H9 (cell line): ENCODE measurements around the gene RPL26. TPM values are rescaled to one million over a fixed set of nuclear protein-coding genes. Genes with fewer than 3 reads are reported as not detected.

Experiments
- DNase-seq: peaks from one replicate; pipeline ENCODE4 v3.0.0-alpha.2; 2017
- H2AFZ ChIP-seq: one replicate; pipeline ENCODE4 v1.6.1; 2013; ENCODE audit warnings: mild to moderate bottlenecking, low read length, control low read depth, moderate library complexity
- H2AK5ac ChIP-seq: 2 replicates; pipeline ENCODE4 v1.6.1; 2013; ENCODE audit warnings: low read length, control low read depth, mixed read lengths; ENCODE audit not compliant: insufficient read length
- H2BK120ac ChIP-seq: one replicate; pipeline ENCODE4 v1.6.1; 2013; ENCODE audit warnings: low read depth, mild to moderate bottlenecking, low read length, control low read depth, inconsistent platforms; ENCODE audit not compliant: poor library complexity, severe bottlenecking
- H2BK12ac ChIP-seq: 2 replicates; pipeline ENCODE4 v1.6.1; 2013; ENCODE audit warnings: low read length, control low read depth, mixed read lengths, low read depth; ENCODE audit not compliant: insufficient read length
- H2BK15ac ChIP-seq: 2 replicates; pipeline ENCODE4 v1.6.1; 2013; ENCODE audit warnings: low read depth, low read length, control low read depth
- H2BK20ac ChIP-seq: one replicate; pipeline ENCODE4 v1.6.1; 2013; ENCODE audit warnings: low read depth, mild to moderate bottlenecking, low read length, control low read depth, inconsistent platforms; ENCODE audit not compliant: poor library complexity, severe bottlenecking
- H2BK5ac ChIP-seq: 2 replicates; pipeline ENCODE4 v1.6.1; 2013; ENCODE audit warnings: low read length, control low read depth, mixed read lengths; ENCODE audit not compliant: insufficient read length
- H3K14ac ChIP-seq: 2 replicates; pipeline ENCODE4 v1.6.1; 2013; ENCODE audit warnings: low read length, control low read depth; ENCODE audit not compliant: insufficient read depth
- H3K18ac ChIP-seq: 2 replicates; pipeline ENCODE4 v1.6.1; 2013; ENCODE audit warnings: low read depth, mild to moderate bottlenecking, mixed read lengths, low read length, control low read depth; ENCODE audit not compliant: insufficient read length
- H3K23ac ChIP-seq: 2 replicates; pipeline ENCODE4 v1.6.1; 2013; ENCODE audit warnings: low read length, control low read depth, mixed read lengths, low read depth; ENCODE audit not compliant: insufficient read length
- H3K23me2 ChIP-seq: 2 replicates; pipeline ENCODE4 v1.6.1; 2013; ENCODE audit warnings: low read depth, mild to moderate bottlenecking, mixed read lengths, low read length, control low read depth; ENCODE audit not compliant: insufficient read length, poor library complexity, severe bottlenecking
- H3K27ac ChIP-seq: 2 replicates; pipeline ENCODE4 v1.5.1; 2013; ENCODE audit warnings: low read length, control low read depth, mixed read lengths, low read depth; ENCODE audit not compliant: insufficient read length
- H3K27me3 ChIP-seq: 2 replicates; pipeline ENCODE4 v1.6.1; 2013; ENCODE audit warnings: low read length, control low read depth, inconsistent platforms; ENCODE audit not compliant: insufficient read depth
- H3K4ac ChIP-seq: 2 replicates; pipeline ENCODE4 v1.6.1; 2013; ENCODE audit warnings: low read depth, mild to moderate bottlenecking, control low read depth, inconsistent platforms, low read length, moderate library complexity
- H3K4me1 ChIP-seq: 2 replicates; pipeline ENCODE4 v1.6.1; 2013; ENCODE audit warnings: low read length, control low read depth, inconsistent platforms; ENCODE audit not compliant: insufficient read depth
- H3K4me2 ChIP-seq: 2 replicates; pipeline ENCODE4 v1.6.1; 2013; ENCODE audit warnings: low read length, control low read depth, mixed read lengths; ENCODE audit not compliant: insufficient read length, insufficient read depth
- H3K56ac ChIP-seq: 2 replicates; pipeline ENCODE4 v1.6.1; 2013; ENCODE audit warnings: low read depth, mild to moderate bottlenecking, mixed read lengths, low read length, control low read depth; ENCODE audit not compliant: insufficient read length
- H3K79me1 ChIP-seq: 2 replicates; pipeline ENCODE4 v1.6.1; 2013; ENCODE audit warnings: low read depth, mild to moderate bottlenecking, moderate library complexity, low read length, control low read depth, inconsistent platforms; ENCODE audit not compliant: insufficient read depth, poor library complexity, severe bottlenecking
- H3K79me2 ChIP-seq: 2 replicates; pipeline ENCODE4 v1.6.1; 2013; ENCODE audit warnings: low read length, control low read depth, inconsistent platforms; ENCODE audit not compliant: insufficient read depth
- H3K9ac ChIP-seq: 2 replicates; pipeline ENCODE4 v1.6.1; 2013; ENCODE audit warnings: low read length, control low read depth, mixed read lengths; ENCODE audit not compliant: insufficient read length; ENCODE audit errors: extremely low read depth
- H3K9me3 ChIP-seq: one replicate; pipeline ENCODE4 v1.6.1; 2013; ENCODE audit warnings: low read depth, low read length, inconsistent platforms; ENCODE audit not compliant: control insufficient read depth
- H3T11ph ChIP-seq: one replicate; pipeline ENCODE4 v1.6.1; 2013; ENCODE audit warnings: mild to moderate bottlenecking, low read length, control low read depth, inconsistent platforms
- H4K20me1 ChIP-seq: one replicate; pipeline ENCODE4 v1.6.1; 2013; ENCODE audit not compliant: control insufficient read depth, insufficient read length, insufficient read depth
- H4K5ac ChIP-seq: 2 replicates; pipeline ENCODE4 v1.6.1; 2013; ENCODE audit warnings: low read depth, mild to moderate bottlenecking, mixed read lengths, low read length, control low read depth; ENCODE audit not compliant: insufficient read length
- H4K8ac ChIP-seq: replicated peaks from 2 replicates; pipeline ENCODE4 v1.6.1; 2013; ENCODE audit warnings: low read length, control low read depth, mixed read lengths, low read depth; ENCODE audit not compliant: insufficient read length
- H4K91ac ChIP-seq: 2 replicates; pipeline ENCODE4 v1.6.1; 2013; ENCODE audit warnings: low read depth, mild to moderate bottlenecking, moderate library complexity, mixed read lengths, low read length, control low read depth; ENCODE audit not compliant: insufficient read length
- H3K27ac Mint-ChIP-seq, 3 experiments: 2 replicates in 2 of 3; 3 replicates in 1 of 3; pipeline ENCODE4 v1.8.0; 2020 to 2021; ENCODE audit warnings: mixed read lengths in 3 of 3, mild to moderate bottlenecking in 1 of 3, moderate library complexity in 1 of 3
- H3K27me3 Mint-ChIP-seq: 2 replicates; pipeline ENCODE4 v1.8.0; 2021; ENCODE audit warnings: low read depth, mild to moderate bottlenecking, moderate library complexity, mixed read lengths
- H3K36me3 Mint-ChIP-seq, 3 experiments: 2 replicates in 2 of 3; 3 replicates in 1 of 3; pipeline ENCODE4 v1.8.0; 2020 to 2021; ENCODE audit warnings: low read depth in 3 of 3, mixed read lengths in 3 of 3; ENCODE audit not compliant: insufficient read depth in 1 of 3
- H3K4me1 Mint-ChIP-seq, 2 experiments: 2 replicates each; pipeline ENCODE4 v1.8.0; 2020; ENCODE audit warnings: mixed read lengths in 2 of 2
- H3K4me3 Mint-ChIP-seq, 2 experiments: 2 replicates in 1 of 2; 3 replicates in 1 of 2; pipeline ENCODE4 v1.8.0; 2020 to 2021; ENCODE audit warnings: mild to moderate bottlenecking in 2 of 2, mixed read lengths in 2 of 2, moderate library complexity in 1 of 2
- H3K9me3 Mint-ChIP-seq, 2 experiments: 2 replicates in 1 of 2; 3 replicates in 1 of 2; pipeline ENCODE4 v1.8.0; 2020; ENCODE audit warnings: mild to moderate bottlenecking in 2 of 2, mixed read lengths in 2 of 2, moderate library complexity in 1 of 2
- CTCF ChIP-seq: fragments of 200-600 bp; sonication (generic); conservative IDR thresholded peaks from 3 replicates; pipeline ENCODE4 v1.8.0; 2021; ENCODE audit warnings: antibody characterized with exemption, mild to moderate bottlenecking
- WGBS: extraction: QIAGEN DNeasy Blood & Tissue Kit; methylation state at CpG from one replicate; pipeline ENCODE4 v1.1.7; 2013; ENCODE audit warnings: missing lambda C conversion rate, low lambda C conversion rate, mixed read lengths; ENCODE audit not compliant: insufficient read length; ENCODE audit errors: extremely low coverage; 5-methylcytosine and 5-hydroxymethylcytosine counted together
- total RNA-seq: library from RNA; stranded (reverse); gene quantifications from 2 replicates; pipeline ENCODE4 v1.2.1, GENCODE V29; 2021

Gene RPL26
- total RNA-seq, 1 experiment from 2014 or later: 2,434 TPM

DNA sequence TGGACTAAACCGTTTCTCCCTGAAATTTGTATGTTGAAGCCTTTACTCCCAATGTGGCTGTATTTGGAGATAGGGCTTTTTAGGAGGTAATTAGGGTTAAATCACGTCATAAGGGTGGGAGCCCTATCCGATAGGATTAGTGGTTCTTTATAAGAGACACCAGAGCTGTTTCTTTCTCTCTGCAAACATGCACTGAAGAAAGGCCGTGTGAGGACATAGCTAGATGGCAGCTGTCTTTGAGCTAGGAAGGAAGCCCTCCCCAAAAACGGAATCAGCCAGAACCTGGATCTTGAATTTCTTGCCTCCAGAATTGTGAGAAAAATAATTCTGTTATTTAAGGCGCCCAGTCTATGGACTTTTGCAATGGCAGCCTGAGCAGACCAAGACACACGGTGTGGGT, 29.3 kb downstream of the RPL26 start:
- no peaks in the 10 kb centered on the region for H3K27me3 Mint-ChIP-seq
- WGBS: no CpG with 5 or more reads among the region's 7 CpGs
- Histone ChIP-seq H3K14ac (no peak overlapping the region), H2BK20ac (no peak overlapping the region), H4K8ac (no peak overlapping the region), H3K27me3 (no peaks in the 10 kb centered on the region), H3K79me1 (no peaks in the 10 kb centered on the region), H3K9ac (no peak overlapping the region), H3K4ac (no peak overlapping the region), H3K23ac (no peak overlapping the region), H4K91ac (no peak overlapping the region), H2BK120ac (no peak overlapping the region), H2AK5ac (no peak overlapping the region), H4K20me1 (no peaks in the 10 kb centered on the region), H3K18ac (no peak overlapping the region), H3T11ph (no peak overlapping the region), H3K27ac (no peak overlapping the region), H2BK12ac (no peak overlapping the region), H4K5ac (no peak overlapping the region), H3K23me2 (no peaks in the 10 kb centered on the region), H3K4me2 (no peak overlapping the region), H3K9me3 (no peaks in the 10 kb centered on the region), H3K79me2 (no peaks in the 10 kb centered on the region), H3K4me1 (no peaks in the 10 kb centered on the region), H2AFZ (no peak overlapping the region), H2BK15ac (no peak overlapping the region), H3K56ac (no peak overlapping the region), H2BK5ac (no peak overlapping the region)
- H3K4me1 Mint-ChIP-seq: peaks cover 6% of the 10 kb centered on the region in 2 experiments
- no peaks in the 10 kb centered on the region; a peak in 1 of 7 replicates for H3K36me3 Mint-ChIP-seq
- no peak for DNase-seq
- no peak overlapping the region for H3K4me3 Mint-ChIP-seq
- H3K27ac Mint-ChIP-seq: 0 out of 7 replicates have a peak overlapping the region, but pooled peaks of 1 of the 3 experiments have one; percentile 26
- TF ChIP-seq CTCF: no peak
- peaks cover 0 to 3% of the 10 kb centered on the region in 2 experiments; a peak in 1 of 5 replicates for H3K9me3 Mint-ChIP-seq
